Brain pericyte (primary cell): ENCODE data around the gene COL27A1.

Experiments
- DNase-seq: peaks from one replicate; pipeline ENCODE4 v3.0.0-alpha.2; 2012; ENCODE audit warnings: low read depth, low spot score

COL27A1 gene

DNA sequence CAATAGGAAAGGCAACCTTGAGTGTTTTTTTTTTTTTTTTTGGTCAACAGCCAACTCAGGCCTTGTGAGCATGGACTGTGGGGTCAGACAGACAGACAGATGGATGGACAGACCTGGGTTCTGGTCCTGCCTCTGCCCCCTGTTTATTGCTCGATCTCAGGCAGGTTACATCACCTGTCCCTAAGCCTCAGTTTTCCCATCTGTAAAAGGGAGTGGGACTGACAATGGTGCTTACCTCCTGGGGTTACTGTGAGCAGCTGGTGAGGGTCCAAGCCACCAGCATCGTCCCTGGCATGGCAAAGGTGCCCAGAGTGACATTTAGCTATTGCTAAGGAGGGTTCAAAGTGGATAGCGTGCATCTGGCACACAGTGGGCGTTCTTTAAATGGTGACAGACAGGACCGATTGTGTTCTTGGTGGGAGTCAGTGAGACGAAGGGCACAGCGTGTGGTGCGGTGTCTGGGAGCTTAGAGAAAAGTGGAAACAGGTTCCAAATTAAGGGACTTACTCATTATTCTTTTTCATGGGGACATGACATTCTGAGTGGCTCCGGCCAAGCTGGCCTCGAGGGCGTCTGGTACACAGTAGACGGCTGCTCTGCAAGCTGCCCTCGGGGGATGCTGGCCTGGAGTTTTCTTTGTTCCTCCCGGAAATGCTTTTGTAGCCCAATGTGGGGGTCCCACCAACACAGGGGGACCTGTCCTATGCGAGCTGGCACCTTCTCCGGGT, 72.1 kb downstream of the COL27A1 start:
- no peak for DNase-seq

DNA sequence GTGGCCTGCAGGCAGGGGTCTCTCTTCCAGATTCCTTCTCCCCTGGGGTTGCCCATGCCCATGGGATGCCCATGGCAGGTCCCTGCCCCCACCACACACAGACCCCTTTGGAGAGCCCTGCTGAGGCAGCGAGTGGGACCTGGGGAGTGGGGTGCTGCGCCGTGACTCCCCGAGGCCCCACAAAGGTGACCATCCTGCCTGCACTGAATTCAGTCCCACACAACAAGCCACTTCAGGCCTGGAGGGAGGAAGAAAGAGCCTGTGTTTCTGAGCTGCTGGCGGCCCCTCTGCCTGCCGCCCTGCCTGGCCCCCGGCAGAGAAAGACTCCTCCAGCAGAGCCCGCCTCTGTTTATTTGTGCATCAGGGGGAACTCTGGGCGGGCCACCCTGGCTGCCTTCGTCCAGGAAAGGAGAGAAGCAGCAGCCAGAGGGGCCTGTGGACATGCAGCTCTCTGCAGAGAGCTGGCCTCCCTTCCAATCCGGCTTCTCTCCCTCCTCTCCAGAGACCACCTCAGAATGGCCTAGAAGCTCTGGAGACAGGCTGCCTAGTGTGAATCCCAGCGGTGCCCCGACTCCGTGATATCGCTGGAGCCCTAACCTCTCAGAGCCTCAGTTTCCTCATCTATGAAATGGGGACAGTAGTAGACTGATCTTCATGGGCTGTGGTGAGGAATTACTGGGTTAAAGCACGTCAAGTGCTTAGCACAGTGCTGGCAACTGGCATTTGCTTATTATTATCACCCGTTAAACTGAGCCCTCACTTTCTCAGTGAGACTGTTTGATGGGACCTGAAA, 72.9 kb downstream of the COL27A1 start:
- DNase-seq, result no peak

DNA sequence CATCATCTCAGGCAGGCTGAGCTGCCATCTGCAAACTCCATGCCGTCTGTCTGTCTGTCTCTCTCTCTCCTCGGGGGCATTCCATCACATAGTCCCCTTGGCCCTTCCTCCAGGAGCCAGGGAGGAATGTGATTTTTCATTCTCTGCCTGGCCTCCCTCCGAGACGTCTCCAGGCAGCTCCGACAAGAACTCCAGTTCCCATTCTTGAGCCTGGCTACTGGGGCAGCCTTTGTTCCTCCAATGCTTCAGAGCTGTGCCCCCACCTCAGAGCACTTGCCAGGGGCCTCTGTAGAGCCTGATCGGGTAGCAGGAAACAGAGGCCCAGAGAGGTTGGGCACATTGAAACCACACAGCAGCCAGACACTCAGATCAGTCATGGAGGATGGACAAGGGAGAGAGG, 74.0 kb downstream of the COL27A1 start:
- DNase-seq, result no peak

DNA sequence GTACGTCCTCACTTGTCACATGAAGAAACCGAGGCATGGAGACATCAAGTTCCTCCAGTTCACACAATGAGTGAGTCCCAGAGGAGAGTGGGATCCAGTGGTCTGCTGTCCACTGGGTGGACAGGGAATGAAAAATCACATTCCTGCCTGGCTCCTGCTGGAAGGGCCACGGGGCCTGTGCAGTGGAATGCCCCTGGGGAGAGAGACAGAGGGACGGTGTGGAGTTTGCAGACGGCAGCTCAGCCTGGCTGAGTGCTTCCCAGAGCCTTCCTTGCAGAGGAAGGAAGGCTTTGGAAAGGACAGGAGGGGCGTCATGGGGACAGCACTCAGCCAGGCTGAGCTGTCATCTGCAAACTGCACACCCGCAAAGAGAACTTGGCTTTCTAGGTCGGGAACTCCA, 74.7 kb downstream of the COL27A1 start:
- no peak for DNase-seq

DNA sequence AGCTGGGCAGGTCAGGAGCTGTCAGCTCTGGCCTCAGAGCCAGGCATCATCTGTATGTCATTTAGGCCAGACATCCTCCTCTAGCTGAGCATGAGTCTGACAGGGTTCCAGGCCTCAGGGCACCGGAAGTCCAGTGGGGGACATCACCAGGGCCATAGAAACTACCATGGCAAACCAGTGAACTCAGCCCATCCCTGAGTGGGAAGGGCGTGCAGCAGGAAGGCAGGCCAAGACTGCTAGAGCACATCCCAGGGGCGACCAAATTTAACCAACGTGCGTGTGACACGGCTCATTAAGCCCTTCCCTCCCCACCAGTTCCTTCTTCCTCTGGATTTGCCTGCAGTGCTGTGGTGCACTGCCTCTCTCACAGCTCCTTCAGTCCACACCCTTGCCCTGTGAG, 75.9 kb downstream of the COL27A1 start:
- no peak for DNase-seq

DNA sequence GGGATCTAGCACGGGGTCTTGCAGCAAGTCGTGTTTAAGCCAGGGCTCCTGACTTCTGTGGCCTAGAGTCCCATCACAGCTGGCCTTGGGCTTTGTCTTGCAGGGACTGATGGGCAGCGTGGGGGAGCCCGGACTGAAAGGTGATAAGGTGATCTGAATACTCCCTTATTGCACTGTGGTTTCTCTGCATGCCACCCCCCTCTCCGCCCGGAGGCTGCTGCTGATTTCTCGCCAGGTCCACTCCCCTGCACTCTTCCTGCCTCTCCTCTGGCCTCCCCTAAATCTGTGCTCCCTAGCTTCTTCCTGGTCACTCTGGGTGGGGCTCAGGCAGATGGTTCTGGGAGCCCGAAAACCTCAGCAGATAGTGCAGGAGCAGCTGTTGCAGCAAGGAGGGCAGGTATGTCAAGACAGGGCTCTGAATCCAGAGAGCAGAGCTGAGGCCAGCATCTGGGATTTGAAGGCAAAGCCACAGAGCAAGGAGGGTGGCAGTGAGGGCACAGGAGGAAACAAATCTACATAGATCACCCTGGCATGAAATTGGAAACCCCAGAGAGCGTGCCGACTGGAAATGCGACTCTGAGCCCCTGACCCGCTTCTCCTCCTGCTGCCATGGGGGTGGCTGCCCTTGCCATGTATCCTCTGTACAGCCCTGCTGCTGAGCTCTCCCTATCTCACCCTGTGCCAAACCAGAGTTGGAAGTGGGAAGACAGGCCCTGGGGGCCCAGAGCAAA, 76.5 kb downstream of the COL27A1 start:
- DNase-seq, result no peak

DNA sequence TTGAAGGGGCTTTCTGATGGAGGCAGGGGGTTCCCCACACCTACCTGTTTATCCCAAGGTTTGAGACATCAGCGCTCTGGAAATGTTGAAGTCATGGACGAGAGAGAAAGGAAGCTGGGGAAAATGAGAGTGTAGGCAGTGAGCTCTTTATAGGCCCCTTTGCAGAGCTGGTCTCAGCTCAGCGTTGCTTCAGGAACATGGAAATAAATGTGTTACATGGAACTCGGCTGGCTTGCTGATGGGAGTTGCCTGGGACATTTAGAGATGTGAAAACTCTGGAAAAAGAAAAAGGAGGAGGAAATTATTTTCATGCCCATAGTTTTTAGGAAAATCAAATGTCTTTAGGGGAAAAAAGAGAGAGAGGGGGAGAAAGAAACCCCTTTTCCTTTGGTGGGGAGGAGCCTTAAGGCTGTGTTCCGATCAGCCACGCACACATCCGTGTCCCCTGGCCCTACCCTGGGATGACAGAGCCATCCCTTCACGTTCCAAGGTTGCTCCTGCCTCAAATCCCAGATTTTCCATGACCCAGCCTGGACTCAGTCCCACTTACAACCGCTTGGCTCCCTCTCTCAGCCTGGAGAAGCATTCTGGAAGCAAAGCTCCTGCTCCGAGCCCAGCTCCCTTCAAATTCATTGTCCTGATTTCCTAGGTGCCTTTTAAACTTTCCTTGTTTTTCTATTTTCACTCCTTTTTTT, 78.3 kb downstream of the COL27A1 start:
- DNase-seq, result no peak

DNA sequence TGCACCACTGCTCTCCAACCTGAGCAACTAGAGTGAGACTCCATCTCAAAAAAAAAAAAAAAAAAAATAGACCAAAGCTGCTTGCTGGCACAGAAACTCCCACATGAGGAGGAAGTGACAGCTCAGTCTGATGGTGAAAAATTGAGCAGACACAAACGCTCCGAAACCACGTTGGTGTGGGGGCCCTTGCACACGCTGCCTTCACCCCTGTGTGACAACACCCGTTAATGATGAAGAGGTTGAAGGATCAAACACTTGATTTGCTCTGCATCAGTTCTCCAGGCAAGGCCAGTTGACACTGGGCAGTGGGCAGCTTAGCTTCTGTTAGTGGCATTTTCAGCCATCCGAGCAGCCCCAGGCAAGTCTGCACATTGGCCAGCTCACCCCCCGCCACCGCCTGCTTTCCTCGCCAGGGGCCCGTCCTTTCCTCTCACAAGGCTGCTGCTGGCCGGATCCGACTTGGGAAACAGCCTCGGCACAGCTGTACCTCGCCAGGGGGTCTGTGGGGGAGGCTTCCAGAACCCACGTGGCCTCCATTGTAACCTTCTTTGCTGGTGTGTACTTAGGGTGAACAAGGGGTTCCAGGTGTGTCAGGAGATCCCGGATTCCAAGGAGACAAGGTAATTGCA, 79.8 kb downstream of the COL27A1 start:
- no peak for DNase-seq

DNA sequence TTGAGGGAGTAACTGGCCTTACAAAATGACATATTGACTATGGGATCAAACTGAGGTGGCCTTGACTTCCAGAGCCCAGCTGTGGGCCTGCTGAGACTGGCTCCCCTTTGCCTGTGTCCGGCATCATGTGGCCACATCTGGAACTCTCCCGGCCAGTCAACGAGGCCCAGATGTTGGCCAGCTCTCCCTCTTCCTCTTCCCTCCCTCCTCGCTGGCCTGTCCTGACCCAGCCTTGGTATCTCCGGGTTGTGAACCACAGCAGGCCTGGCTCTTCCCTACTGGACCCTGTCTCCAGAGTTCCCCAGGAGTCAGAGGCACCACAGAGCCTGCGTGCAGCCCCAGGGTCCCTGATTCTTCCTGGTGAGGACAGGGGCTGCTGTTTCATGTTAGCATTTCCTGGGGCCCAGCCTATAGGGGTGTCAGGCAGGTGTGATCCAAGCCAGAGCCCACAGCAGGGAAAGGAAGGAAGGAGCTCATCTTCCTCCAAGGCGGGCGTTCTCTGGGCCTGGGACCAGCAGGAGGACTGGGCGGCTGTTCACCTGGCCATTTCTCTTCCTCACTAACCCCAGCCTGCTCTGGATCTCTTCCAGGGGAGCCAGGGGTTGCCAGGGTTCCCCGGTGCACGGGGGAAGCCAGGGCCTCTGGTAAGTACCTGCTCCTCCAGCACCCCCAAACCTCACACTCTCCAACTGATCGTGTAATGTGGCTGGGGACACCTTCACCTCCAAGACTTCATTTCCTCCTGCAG, 81.2 kb downstream of the COL27A1 start:
- DNase-seq, result no peak

DNA sequence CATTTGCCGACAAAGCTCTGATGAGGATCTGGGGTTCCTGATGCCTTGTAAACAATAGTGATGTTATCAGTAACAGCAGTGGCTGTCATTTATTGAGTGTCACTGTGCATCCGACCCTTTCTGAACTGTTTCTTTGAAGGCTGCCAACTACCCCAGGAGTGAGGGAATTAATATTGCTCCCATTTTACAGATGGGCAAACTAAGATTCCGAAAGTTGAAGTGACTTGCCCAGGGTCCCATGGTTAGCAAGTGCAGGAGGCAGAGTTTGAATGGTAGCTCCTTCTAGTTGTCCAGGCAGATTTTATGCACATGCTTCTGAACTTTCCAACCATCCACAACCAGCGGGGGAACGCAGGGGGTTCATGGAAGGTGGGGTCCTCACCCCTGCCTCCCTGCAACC, 81.9 kb downstream of the COL27A1 start:
- DNase-seq, result no peak

DNA sequence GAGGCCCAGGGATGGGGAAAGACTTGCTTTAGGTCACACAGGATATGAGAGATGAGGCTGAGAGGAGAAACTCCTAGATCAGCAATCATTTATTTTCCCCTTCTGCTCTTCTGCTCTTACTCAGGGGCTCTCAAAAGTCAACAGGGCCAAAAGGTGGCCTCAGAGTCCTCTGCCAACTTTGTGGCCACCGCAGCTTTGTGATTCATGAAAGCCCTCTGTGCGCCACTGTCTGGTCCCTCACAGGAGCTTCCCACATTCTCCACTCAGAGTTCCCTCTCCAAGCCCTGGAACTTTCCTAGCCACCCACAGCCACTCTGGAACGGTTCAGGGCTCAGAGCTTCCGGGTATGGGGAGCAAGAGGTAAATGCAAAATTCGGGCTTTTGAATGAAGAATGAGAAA, 82.4 kb downstream of the COL27A1 start:
- no peak for DNase-seq

DNA sequence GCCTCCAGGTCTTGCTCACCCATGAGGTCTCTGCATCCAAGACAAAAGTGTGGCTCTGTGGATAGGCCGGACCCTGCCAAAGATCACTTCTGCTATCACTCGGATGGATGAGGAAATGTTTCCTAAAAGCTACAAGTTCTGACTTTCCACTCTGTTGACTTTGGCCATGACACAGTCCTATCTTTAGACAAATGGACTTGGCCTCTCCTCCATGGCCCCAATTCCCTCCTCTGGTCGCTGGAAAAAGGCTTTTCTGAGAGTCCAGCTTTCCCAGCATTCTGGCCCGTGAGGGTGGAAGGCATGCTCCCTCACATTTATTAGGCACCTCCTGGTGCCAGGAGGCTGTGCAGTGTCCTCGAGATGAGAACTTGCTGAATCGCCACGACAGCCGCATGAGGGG, 83.1 kb downstream of the COL27A1 start:
- no peak for DNase-seq

DNA sequence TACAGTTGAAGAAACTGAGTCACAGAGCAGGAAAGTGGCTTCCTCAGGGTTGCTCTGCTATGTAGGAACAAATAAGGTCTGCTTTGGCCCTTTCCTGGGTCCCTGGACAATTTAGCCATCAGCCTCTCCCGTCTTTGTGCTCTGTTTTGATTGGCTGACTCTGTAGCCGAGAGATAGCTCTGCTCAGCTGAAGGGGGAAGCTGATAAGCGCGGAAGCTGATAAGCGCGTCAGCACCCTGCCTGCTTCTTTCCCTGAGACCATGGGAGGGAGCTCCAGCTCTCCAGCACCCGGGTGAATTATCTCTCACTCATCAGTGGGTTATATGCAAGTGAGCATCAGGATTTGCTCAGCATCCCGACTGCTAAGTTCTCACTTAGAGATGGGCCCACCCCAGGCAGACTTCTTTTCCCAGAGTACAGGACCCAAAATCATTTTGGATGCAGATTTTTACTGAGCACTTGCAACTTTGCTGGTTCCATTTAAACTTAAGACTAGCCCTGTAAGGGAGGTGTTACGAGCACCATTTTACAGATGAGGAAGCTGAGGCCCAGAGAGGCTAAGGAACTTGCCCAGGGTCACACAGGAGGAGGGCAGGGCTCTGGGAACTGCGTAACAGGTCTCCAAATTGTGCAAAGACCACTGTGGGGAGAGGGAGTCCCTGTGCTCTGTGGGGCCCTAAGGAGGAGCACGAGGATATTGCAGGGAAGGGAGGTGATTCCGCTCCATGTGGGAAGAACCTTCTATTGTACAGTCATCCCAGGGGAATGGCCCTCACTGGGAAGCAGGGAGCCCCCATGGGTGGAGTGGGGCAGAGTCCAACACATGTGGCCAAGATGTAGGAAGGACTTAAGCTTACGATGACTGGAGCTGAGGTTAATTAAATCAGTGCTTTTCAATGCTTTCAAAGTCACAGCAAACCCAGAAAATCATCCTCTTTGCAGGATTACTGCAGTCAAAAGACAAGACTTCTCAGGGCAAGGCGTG, 83.8 kb downstream of the COL27A1 start:
- DNase-seq, result no peak

DNA sequence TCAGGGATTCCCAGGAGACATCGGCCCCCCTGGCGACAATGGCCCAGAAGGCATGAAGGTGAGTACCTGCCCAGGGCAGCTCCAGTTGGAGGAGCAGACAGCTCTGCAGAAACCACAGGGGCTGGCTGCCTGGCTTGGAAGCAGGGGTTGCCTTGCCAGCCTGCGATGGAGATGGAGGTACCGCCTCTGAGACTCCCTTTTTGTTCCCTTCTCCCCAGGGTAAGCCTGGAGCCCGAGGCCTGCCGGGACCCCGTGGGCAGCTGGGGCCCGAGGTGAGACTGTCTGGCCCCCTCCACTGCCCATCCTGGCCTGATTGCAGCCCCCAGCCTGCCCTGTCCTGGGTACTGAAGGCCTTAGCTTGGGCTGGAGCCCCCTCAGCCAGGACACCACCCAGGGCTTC, 84.9 kb downstream of the COL27A1 start:
- DNase-seq, result no peak

DNA sequence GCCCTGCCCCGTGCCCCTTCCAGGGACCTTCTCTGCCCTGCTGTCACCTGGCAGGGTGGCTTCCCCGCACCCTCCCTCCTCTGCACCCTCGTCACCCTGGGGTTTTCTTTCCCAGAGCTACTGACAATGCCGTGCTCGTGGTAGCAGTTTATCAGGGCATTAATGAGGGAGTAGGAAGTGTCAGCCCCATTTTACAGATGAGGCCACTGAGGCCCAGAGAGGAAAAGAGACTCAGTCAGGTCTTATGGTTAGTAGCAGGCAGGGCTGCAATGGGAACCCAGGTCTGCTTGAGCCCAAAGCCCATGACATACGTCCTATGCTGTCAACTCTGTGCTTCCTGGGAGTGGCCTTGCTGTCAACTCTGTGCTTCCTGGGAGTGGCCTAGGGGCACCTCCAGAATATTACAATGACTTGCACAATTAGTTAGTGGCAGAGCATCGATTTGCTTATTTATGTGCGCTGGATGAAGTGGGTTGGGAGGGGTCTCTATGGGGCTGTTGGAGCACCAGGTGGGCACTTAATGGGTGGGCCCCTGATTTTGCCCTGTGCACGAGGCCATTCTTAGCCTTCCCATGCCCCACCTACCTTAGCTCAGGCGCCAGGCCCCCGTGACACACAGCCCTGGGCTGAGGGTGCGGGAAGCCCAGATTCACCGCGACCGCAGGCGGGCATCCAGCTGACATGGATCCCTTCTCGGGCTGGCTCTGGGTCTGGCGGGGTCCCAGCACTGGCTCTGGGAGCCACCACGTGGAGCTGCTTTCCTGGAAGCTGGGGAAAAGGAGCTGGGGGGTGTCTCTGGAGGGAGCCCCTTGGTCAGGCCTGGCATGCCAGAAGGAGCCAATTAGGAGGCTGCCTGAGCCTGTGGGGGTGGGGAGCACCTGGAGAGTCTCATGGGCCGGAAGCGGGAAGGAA, 85.6 kb downstream of the COL27A1 start:
- no peak for DNase-seq

DNA sequence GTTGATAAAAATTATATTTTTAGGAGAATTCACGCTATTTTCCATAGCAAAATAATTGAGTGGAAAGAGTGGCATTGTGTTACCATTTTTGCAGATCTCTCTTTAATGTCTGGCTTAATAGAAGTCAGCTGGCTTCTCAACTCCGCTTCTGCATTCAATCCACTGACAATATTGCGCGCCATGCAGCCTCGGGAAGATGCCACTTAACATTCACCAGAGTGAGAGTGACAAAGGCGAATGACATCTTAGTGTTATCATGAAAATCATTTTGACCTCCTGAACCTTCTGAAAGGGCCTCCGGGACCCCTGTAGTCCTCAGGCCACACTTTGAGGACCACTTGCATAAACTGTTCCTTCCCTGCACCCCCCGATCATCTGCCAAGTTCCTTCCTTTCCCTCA, 87.5 kb downstream of the COL27A1 start:
- DNase-seq, result no peak

DNA sequence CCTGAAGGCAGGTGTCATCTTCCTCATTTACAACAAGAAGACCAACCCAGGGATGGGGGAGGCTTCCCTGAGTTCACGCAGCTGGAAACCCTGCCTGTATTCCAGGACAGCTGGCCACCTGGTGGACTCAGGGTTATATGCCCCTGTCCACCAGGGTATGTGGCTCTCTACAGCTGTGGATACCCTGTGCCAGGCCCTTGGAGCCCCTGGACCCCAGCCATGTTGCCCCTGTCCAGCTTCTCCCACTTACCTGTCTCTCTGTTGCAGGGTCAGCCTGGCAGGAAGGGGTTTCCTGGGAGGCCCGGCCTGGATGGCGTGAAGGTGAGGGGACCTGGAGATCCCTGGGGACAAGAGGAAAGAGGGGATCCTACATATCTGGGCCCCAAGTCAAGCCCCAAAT, 87.9 kb downstream of the COL27A1 start:
- no peak for DNase-seq

DNA sequence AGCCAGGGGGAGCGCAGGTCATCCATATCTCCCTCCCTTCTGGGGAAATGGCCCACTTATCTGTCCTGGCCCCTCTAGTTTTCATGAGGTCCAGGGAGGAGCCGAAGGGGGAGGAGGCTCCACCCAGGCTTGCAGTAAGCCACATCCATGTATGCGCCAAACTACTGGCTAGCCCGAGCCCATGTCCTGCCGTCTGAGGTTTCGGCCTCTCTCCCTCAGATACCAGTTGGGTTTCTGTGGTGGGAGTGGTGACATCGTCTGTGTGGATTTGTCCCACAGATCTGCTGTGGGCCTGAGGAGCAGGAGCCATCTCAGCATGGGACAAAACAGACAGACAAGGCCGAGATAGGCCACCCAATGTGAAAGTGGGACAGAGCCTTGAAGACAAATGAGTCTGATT, 89.2 kb downstream of the COL27A1 start:
- no peak for DNase-seq

DNA sequence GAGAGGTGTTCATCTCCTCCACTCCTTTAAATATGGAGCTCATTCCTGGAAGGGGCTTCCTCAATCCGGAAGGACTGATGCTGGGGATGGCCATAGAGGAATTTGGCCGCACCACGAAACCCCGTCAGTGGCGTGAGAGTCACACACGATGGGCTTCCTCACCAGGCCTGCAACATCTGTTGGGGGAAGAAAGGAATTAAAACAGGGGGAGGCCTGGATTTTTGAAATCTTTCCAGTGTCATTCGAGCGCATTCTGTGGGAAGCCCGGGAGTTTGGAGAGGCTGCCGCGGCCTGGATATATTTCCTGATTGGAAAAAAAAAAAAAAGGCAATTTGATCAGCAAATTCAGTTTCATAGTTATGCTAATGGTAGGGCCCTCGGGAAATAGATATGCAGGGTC, 91.2 kb downstream of the COL27A1 start:
- no peak for DNase-seq
